SK-N-SH (cell line): Measurements from ENCODE around the gene TMOD3. TPM values are rescaled to one million over a fixed set of nuclear protein-coding genes. Genes with fewer than 3 reads are reported as not detected.

Experiments
- CTCF ChIA-PET: fragments of 300-600, 350-600 bp; formaldehyde crosslinking; extraction: SDS; loops from one replicate; lab custom pipeline; 2021; lab: Yijun Ruan, JAX
- POLR2A ChIA-PET: fragments of 350-600 bp; sonication (Branson Sonifier 250); formaldehyde crosslinking; extraction: SDS; loops from one replicate; lab custom pipeline; 2020; ENCODE audit warnings: antibody characterized with exemption, inconsistent platforms; lab: Yijun Ruan, JAX
- DNase-seq: peaks from one replicate; pipeline ENCODE4 v3.0.0; 2012
- H2AFZ ChIP-seq: fragments of 200-600 bp; sonication (generic); 2 replicates; pipeline ENCODE4 v1.8.1; 2016; ENCODE audit warnings: antibody characterized with exemption, mild to moderate bottlenecking, low read depth
- H3F3A ChIP-seq: fragments of 200-600 bp; sonication (generic); replicated peaks from 2 replicates; pipeline ENCODE3; 2016; ENCODE audit warnings: antibody characterized with exemption, mild to moderate bottlenecking; ENCODE audit not compliant: insufficient read depth
- H3K27ac ChIP-seq, 2 experiments: fragments of 200-500 bp in 1 of 2; fragments of 200-600 bp in 1 of 2; sonication (Bioruptor generic) in 1 of 2; sonication (generic), shearing (Covaris generic) in 1 of 2; 2 replicates each; pipeline versions ENCODE4 v1.5.1 to v1.6.1; 2014 to 2016; ENCODE audit warnings: low read depth in 2 of 2, inconsistent platforms in 1 of 2, low read length in 1 of 2, mild to moderate bottlenecking in 1 of 2, mixed read lengths in 1 of 2
- H3K27me3 ChIP-seq: fragments of 200-600 bp; sonication (generic), shearing (Covaris generic); 2 replicates; pipeline ENCODE4 v1.6.1; 2016; ENCODE audit warnings: mixed run types; ENCODE audit not compliant: insufficient read depth
- H3K36me3 ChIP-seq, 2 experiments: fragments of 200-500 bp in 1 of 2; fragments of 200-600 bp in 1 of 2; sonication (Bioruptor generic) in 1 of 2; sonication (generic) in 1 of 2; replicated peaks in 1 of 2; 2 replicates each; pipeline versions ENCODE3 to v1.5.1; 2014 to 2016; ENCODE audit warnings: low read length in 1 of 2, mild to moderate bottlenecking in 1 of 2; ENCODE audit not compliant: insufficient read depth in 2 of 2, control insufficient read depth in 1 of 2
- H3K4me1 ChIP-seq, 2 experiments: fragments of 200-500 bp in 1 of 2; fragments of 200-600 bp in 1 of 2; sonication (Bioruptor generic) in 1 of 2; sonication (generic), shearing (Covaris generic) in 1 of 2; 2 replicates each; pipeline versions ENCODE4 v1.5.1 to v1.6.1; 2014 to 2016; ENCODE audit warnings: low read depth in 1 of 2, low read length in 1 of 2, mixed run types in 1 of 2; ENCODE audit not compliant: insufficient read depth in 2 of 2, control insufficient read depth in 1 of 2
- H3K4me2 ChIP-seq: fragments of 200-600 bp; sonication (generic), shearing (Covaris generic); 2 replicates; pipeline ENCODE4 v1.6.1; 2017; ENCODE audit warnings: mixed run types
- H3K4me3 ChIP-seq, 2 experiments: fragments of 200-500 bp in 1 of 2; fragments of 200-600 bp in 1 of 2; sonication (Bioruptor generic) in 1 of 2; sonication (generic), shearing (Covaris generic) in 1 of 2; 2 replicates each; pipeline versions ENCODE4 v1.5.1 to v1.8.1; 2014 to 2016; ENCODE audit warnings: low read depth in 2 of 2, inconsistent platforms in 1 of 2, low read length in 1 of 2, mild to moderate bottlenecking in 1 of 2, mixed read lengths in 1 of 2, moderate library complexity in 1 of 2
- H3K79me2 ChIP-seq: fragments of 200-600 bp; sonication (generic); 2 replicates; pipeline ENCODE4 v1.8.1; 2017; ENCODE audit warnings: mild to moderate bottlenecking; ENCODE audit not compliant: insufficient read depth
- H3K9ac ChIP-seq: fragments of 200-600 bp; sonication (generic); 2 replicates; pipeline ENCODE4 v1.6.1; 2017; ENCODE audit warnings: mixed run types
- H3K9me2 ChIP-seq: fragments of 200-600 bp; sonication (generic); 2 replicates; pipeline ENCODE4 v1.6.1; 2017; ENCODE audit warnings: mixed run types
- H3K9me3 ChIP-seq: fragments of 200-600 bp; sonication (generic); 2 replicates; pipeline ENCODE4 v1.6.1; 2017; ENCODE audit warnings: mixed run types, mild to moderate bottlenecking, moderate library complexity
- H4K20me1 ChIP-seq: fragments of 200-600 bp; sonication (generic); 2 replicates; pipeline ENCODE4 v1.6.1; 2017; ENCODE audit warnings: mild to moderate bottlenecking, mixed run types; ENCODE audit not compliant: insufficient read depth
- CHD2 ChIP-seq: fragments of 150-350 bp; IDR thresholded peaks from 2 replicates; pipeline ENCODE4 v1.6.1; 2018; ENCODE audit warnings: low read length; ENCODE audit not compliant: partially characterized antibody
- CTCF ChIP-seq: fragments of 200-600 bp; sonication (generic); IDR thresholded peaks from 2 replicates; pipeline ENCODE4 v1.6.1; 2017; ENCODE audit warnings: antibody characterized with exemption, mild to moderate bottlenecking, moderate library complexity
- FOSL2 ChIP-seq: IDR thresholded peaks from 2 replicates; pipeline ENCODE4 v1.4.0; 2012; ENCODE audit warnings: low read depth, mild to moderate bottlenecking, moderate library complexity, borderline replicate concordance
- GABPA ChIP-seq: IDR thresholded peaks from 2 replicates; pipeline ENCODE4 v1.4.0; 2012; ENCODE audit warnings: low read depth, mild to moderate bottlenecking
- JUND ChIP-seq: IDR thresholded peaks from 2 replicates; pipeline ENCODE4 v1.4.0; 2012
- MAX ChIP-seq: IDR thresholded peaks from 2 replicates; pipeline ENCODE4 v1.4.0; 2012; ENCODE audit warnings: low read depth
- MXI1 ChIP-seq: IDR thresholded peaks from 2 replicates; pipeline ENCODE4 v1.6.1; 2012; ENCODE audit warnings: mild to moderate bottlenecking, low read depth, low read length, improper control_type of control experiment
- YY1 ChIP-seq: IDR thresholded peaks from 2 replicates; pipeline ENCODE4 v1.4.0; 2012; ENCODE audit warnings: low read depth, mild to moderate bottlenecking
- WGBS: methylation state at CpG from one replicate; pipeline ENCODE4 v1.1.6; 2017; ENCODE audit warnings: low lambda C conversion rate; 5-methylcytosine and 5-hydroxymethylcytosine counted together
- polyA plus RNA-seq, 3 experiments: library from polyadenylated mRNA; depleted of rRNA; stranded (reverse); fragments of >200 nt; gene quantifications; 2 replicates each; pipeline ENCODE4 v1.2.3, GENCODE V29; 2012
- TF ChIP-seq, protein P1 (sequence below): IDR thresholded peaks from 2 replicates; pipeline ENCODE4; 2012

TMOD3 gene
- polyA plus RNA-seq, 1 of the 3 experiments (the other 2 are of a cell fraction): 6.0 TPM

DNA sequence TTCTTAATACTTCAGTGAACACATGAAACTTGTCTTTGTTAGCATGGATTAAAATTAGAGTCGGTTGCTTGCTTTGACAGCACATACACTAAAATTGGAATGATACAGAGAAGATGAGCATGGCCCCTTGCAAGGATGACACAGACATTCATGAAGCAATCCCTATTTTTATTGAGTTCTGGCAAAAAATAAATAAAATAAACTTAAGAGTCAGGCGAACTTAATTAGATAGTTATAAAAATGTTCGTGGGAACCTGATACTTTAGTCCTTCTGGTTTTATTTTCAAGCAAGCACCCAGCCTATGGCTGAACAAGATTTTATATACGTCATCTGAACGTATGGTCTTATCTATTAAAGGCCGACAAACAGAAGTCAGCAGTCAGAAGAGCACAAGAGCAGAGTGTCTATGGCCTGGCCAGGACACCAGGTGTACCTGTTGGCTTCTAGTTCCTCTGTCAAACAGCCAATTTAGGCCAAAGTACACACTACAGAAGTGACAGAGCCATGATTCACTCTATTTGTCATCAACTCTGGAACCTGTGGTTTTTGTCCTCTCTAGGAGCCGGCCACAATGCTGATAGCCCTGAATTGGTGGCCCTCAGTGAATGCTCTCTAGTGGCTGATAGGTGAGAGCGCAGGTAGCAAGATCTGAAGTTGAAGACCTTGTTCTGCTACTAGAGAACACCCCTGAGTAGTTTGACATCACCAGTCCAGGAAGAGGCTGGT is 77.8 kb downstream of the TMOD3 start:
- peaks cover 0 to 11% of the 10 kb centered on the region in 2 experiments; a peak in 1 of 4 replicates for H3K4me1 ChIP-seq
- H3K9me3 ChIP-seq: no peaks in the 10 kb centered on the region
- H3K36me3 ChIP-seq: peaks cover 45 to 69% of the 10 kb centered on the region in 2 experiments
- WGBS: 79% methylated on average over 8 of the region's 8 CpGs
- POLR2A ChIA-PET: no interaction called here
- no peak overlapping the region for H3K4me2 ChIP-seq
- H3K27ac ChIP-seq: no peak overlapping the region
- H3K9ac ChIP-seq: no peak overlapping the region
- no peaks in the 10 kb centered on the region for H3K27me3 ChIP-seq
- CTCF ChIA-PET: interaction anchor here (1.5 kb wide), 1 partner anchor 17 kb away, joined by 3 read pairs; no protein-coding TSS in a partner anchor
- no peak overlapping the region for H3K4me3 ChIP-seq
- H3K79me2 ChIP-seq: peaks cover 12% of the 10 kb centered on the region; the same call in 1 of the 2 replicates
- H2AFZ ChIP-seq: no peak overlapping the region
- peaks cover 5% of the 10 kb centered on the region for H3F3A ChIP-seq
- H4K20me1 ChIP-seq: peaks cover 12% of the 10 kb centered on the region
- TF ChIP-seq FOSL2 (peak; percentile 4; the same call in 1 of the 2 replicates), CTCF (peak; percentile 27; the same call in 1 of the 2 replicates), CHD2 (no peak)
- no peaks in the 10 kb centered on the region for H3K9me2 ChIP-seq
- no peak for DNase-seq

GRCh38 chr15:51908316-51908715 is 78.9 kb downstream of the TMOD3 start:
- Histone ChIP-seq H3K9me2 (no peaks in the 10 kb centered on the region), H3K79me2 (peaks cover 12% of the 10 kb centered on the region; the same call in 1 of the 2 replicates), H3K36me3 (peaks cover 44 to 70% of the 10 kb centered on the region in 2 experiments), H3K9me3 (no peaks in the 10 kb centered on the region), H4K20me1 (peaks cover 12% of the 10 kb centered on the region), H3K4me1 (peaks cover 0 to 11% of the 10 kb centered on the region in 2 experiments; a peak in 1 of 4 replicates), H3K27ac (no peak overlapping the region), H3K4me2 (no peak overlapping the region), H3K27me3 (no peaks in the 10 kb centered on the region), H3K4me3 (no peak overlapping the region), H3K9ac (no peak overlapping the region), H2AFZ (no peak overlapping the region), H3F3A (peaks cover 5% of the 10 kb centered on the region)
- no peak for DNase-seq
- POLR2A ChIA-PET: no interaction called here
- no peak for TF ChIP-seq CHD2
- TF ChIP-seq MXI1: no peak
- TF ChIP-seq, protein P1, sequence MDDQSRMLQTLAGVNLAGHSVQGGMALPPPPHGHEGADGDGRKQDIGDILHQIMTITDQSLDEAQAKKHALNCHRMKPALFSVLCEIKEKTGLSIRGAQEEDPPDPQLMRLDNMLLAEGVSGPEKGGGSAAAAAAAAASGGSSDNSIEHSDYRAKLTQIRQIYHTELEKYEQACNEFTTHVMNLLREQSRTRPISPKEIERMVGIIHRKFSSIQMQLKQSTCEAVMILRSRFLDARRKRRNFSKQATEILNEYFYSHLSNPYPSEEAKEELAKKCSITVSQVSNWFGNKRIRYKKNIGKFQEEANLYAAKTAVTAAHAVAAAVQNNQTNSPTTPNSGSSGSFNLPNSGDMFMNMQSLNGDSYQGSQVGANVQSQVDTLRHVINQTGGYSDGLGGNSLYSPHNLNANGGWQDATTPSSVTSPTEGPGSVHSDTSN: no peak
- no peak for TF ChIP-seq MAX
- peak; percentile 36; the same call in 1 of the 2 replicates for TF ChIP-seq FOSL2
- no peak for TF ChIP-seq YY1
- TF ChIP-seq JUND: 0 out of 2 replicates have a peak, but pooled peaks have one; percentile 13
- TF ChIP-seq GABPA: no peak
- WGBS: 100% methylated on average over 1 of the region's 1 CpG
- CTCF ChIA-PET: no interaction called here
